HG02870 (cell line): ENCODE data around the gene MYH14.

Source experiments
- ATAC-seq: cut with Tn5 transposase; IDR thresholded peaks from one replicate; pipeline ENCODE4 v1.9.1; 2021; ENCODE audit warnings: mild to moderate bottlenecking, moderate library complexity; ENCODE audit not compliant: unreplicated experiment

MYH14 gene

DNA sequence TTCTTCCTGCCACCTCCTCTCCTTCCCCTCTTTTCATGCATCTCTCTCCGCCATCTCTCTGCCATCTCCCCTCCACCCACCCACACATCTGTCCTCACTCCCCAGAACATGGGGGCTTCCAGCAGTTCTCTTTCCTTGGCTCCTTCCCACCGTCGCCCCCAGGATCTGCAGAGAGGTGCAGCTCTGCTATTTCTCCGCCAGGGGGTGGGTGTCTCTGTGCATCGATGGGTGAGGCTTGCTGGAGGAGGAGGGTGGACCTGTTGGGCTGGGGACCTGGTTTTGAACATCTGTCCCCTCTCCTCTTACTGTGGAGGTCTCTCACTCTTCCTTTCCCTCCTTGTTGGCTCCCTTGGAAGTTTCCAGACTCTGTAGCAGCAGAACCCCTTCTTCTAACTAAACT, 51.7 kb downstream of the MYH14 start:
- ATAC-seq: no peak

GRCh38 chr19:50257141-50257540, 53.7 kb downstream of the MYH14 start:
- ATAC-seq: no peak

GRCh38 chr19:50258918-50259372, 55.5 kb downstream of the MYH14 start:
- ATAC-seq: no peak

- ATAC-seq: no peak
Observed at GRCh38 chr19:50261446-50261970, 58.1 kb downstream of the MYH14 start.

DNA sequence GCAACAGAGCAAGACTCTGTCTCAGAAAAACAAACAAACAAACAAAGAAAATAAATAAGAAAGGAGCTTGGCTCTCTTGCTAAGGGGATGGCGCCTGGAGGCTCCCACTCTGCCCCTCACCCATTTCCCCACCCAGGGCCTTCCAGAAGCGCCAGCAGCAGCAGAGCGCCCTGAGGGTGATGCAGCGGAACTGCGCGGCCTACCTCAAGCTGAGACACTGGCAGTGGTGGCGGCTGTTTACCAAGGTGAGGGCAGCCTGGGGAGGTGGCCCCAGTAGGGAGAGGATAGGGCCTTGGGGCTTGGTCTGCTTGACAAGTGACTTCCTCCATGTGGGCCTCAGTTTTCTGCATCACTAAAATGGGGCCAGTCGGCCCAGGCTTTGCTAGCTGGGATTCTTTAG, 59.8 kb downstream of the MYH14 start:
- ATAC-seq: no peak

GRCh38 chr19:50264483-50265186, 61.2 kb downstream of the MYH14 start:
- no peak for ATAC-seq

DNA sequence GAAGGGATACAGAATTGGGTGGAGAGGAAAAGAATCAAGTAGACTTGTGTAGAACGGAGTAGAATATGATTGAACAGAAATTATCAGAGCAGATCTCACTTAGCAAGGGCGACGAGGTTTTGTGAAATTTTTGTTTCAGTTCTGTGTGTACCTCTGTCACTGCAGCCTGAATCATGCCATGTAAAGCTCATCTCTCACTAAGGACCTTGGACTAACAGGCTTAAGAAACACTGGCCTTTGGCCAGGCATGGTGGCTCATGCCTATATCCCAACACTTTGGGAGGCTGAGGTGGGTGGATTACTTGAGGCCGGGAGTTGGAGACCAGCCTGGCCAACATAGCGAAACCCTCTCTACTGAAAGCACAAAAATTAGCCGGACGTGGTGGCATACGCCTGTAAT, 62.6 kb downstream of the MYH14 start:
- no peak for ATAC-seq

GRCh38 chr19:50266896-50267295, 63.5 kb downstream of the MYH14 start:
- ATAC-seq: no peak

GRCh38 chr19:50268041-50268440, 64.6 kb downstream of the MYH14 start:
- no peak for ATAC-seq

- no peak for ATAC-seq
Observed at GRCh38 chr19:50268501-50268900, 65.1 kb downstream of the MYH14 start.

GRCh38 chr19:50269653-50270052, 66.2 kb downstream of the MYH14 start:
- ATAC-seq: no peak

GRCh38 chr19:50272263-50272897, 69.0 kb downstream of the MYH14 start:
- no peak for ATAC-seq

GRCh38 chr19:50273821-50274220, 70.4 kb downstream of the MYH14 start:
- ATAC-seq: no peak

- ATAC-seq: no peak
Observed at GRCh38 chr19:50275577-50276368, 72.4 kb downstream of the MYH14 start.

GRCh38 chr19:50276370-50277063, 73.1 kb downstream of the MYH14 start:
- ATAC-seq: no peak

GRCh38 chr19:50277966-50278580, 74.7 kb downstream of the MYH14 start:
- ATAC-seq: no peak

DNA sequence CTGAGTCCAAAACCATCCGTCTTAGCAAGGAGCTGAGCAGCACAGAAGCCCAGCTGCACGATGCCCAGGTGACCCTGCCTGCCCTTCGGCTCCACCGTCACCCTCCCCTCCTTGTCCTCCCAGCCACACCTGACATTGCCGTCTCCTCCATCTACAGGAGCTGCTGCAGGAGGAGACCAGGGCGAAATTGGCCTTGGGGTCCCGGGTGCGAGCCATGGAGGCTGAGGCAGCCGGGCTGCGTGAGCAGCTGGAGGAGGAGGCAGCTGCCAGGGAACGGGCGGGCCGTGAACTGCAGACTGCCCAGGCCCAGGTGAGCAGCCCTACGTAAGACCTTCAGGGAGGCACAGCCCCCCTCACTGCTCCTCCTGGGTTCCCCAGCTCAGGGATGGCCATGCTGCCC, 76.7 kb downstream of the MYH14 start:
- ATAC-seq: no peak

DNA sequence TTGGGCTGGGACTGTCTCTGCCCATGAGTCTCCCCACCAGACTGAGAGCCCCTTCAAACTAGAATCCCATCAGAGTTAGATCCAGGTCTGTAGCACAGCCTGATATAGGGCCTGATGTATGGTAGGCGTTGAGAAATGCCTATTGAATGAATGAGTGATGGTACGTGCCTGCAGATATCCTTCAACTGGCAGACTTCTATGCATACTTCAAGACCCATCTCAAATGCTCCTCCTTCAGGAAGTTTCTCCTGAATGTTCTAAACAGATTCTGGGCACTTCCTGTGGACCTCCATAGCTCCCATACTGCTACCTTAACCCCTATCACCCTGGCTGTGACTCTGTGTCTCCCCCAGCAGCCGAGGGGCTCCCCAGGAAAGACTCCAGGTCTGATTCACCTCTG, 77.6 kb downstream of the MYH14 start:
- ATAC-seq: no peak

DNA sequence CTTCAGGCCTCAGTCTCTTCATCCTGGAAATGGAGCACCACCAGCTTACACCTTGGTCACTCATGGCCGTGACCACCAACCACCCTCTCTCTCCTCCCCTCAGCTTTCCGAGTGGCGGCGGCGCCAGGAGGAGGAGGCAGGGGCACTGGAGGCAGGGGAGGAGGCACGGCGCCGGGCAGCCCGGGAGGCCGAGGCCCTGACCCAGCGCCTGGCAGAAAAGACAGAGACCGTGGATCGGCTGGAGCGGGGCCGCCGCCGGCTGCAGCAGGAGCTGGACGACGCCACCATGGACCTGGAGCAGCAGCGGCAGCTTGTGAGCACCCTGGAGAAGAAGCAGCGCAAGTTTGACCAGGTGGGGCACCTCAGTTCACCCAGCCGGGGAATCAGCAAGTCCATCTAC, 78.1 kb downstream of the MYH14 start:
- ATAC-seq: no peak

GRCh38 chr19:50285833-50286232, 82.4 kb downstream of the MYH14 start:
- ATAC-seq: no peak

- ATAC-seq: no peak
Observed at GRCh38 chr19:50286443-50286842, 83.0 kb downstream of the MYH14 start.
